K562 (cell line): ENCODE results near the gene DHX35. TPM values are rescaled to one million over a fixed set of nuclear protein-coding genes. Genes with fewer than 3 reads are reported as not detected.
A peak's percentile ranks its signal among the peaks of the same experiment; 100 is the strongest.

Experiments used
- ATAC-seq: fragments of 200-7000 bp; cut with Tn5 transposase; 3 replicates; pipeline ENCODE4 v1.9.1; 2020; ENCODE audit warnings: moderate library complexity
- BruUV-seq: library from RNA; stranded (reverse); fragments of 400-500 nt; replicated peaks from 2 replicates; lab custom pipeline; 2021; lab: Mats Ljungman, UMichigan
- CTCF ChIA-PET: fragments of 300-600 bp; formaldehyde crosslinking; extraction: SDS; loops from one replicate; lab custom pipeline; 2021; ENCODE audit warnings: low intra/inter-chr PET ratio; lab: Yijun Ruan, JAX
- POLR2A ChIA-PET: fragments of 300-600, 350-650 bp; sonication (Branson Sonifier 250); formaldehyde crosslinking; extraction: SDS; loops from one replicate; lab custom pipeline; 2021; ENCODE audit warnings: antibody characterized with exemption, inconsistent platforms; lab: Yijun Ruan, JAX
- DNase-seq, 4 experiments: peaks; one replicate each; pipeline versions ENCODE4 v3.0.0 to v3.0.0-alpha.2; 2011 to 2018; ENCODE audit warnings: low spot score in 3 of 4, mixed read lengths in 3 of 4; ENCODE audit errors: extremely low read depth in 1 of 4
- FAIRE-seq: peaks from 2 replicates; lab custom pipeline; 2011; peaks lifted over from hg19 to GRCh38; lab: Jason Lieb, UNC
- H2AFZ ChIP-seq: 2 replicates; pipeline ENCODE4 v1.6.0; 2011; ENCODE audit warnings: low read depth, low read length, control low read depth, inconsistent platforms
- H3K27ac ChIP-seq: fragments of 200-600 bp; 3 replicates; pipeline ENCODE4 v1.8.0; 2011; ENCODE audit warnings: low read depth, mild to moderate bottlenecking, control low read depth, inconsistent platforms, low read length, moderate library complexity, mixed read lengths; ENCODE audit errors: extremely low read depth
- H3K27me3 ChIP-seq, 2 experiments: fragments of 300-600 bp in 1 of 2; 2 replicates in 1 of 2; 3 replicates in 1 of 2; pipeline versions ENCODE4 v1.6.0 to v1.8.0; 2011; ENCODE audit warnings: inconsistent platforms in 2 of 2, low read length in 2 of 2, mild to moderate bottlenecking in 1 of 2, mixed read lengths in 1 of 2, moderate library complexity in 1 of 2; ENCODE audit not compliant: control insufficient read depth in 2 of 2, insufficient read depth in 2 of 2
- H3K36me3 ChIP-seq: fragments of 300-600 bp; 3 replicates; pipeline ENCODE4 v1.8.0; 2011; ENCODE audit warnings: mild to moderate bottlenecking, low read length, inconsistent platforms; ENCODE audit not compliant: control insufficient read depth, insufficient read depth
- H3K4me1 ChIP-seq, 2 experiments: fragments of 200-600 bp in 1 of 2; replicated peaks in 1 of 2; 2 replicates in 1 of 2; 3 replicates in 1 of 2; pipeline versions ENCODE4 v1.5.1 to v1.8.0; 2011; ENCODE audit warnings: inconsistent platforms in 2 of 2, low read length in 2 of 2, mild to moderate bottlenecking in 1 of 2, mixed read lengths in 1 of 2, moderate library complexity in 1 of 2; ENCODE audit not compliant: control insufficient read depth in 2 of 2, insufficient read depth in 2 of 2
- H3K4me2 ChIP-seq: 2 replicates; pipeline ENCODE4 v1.6.1; 2011; ENCODE audit warnings: low read length, control low read depth, inconsistent platforms, mixed read lengths; ENCODE audit not compliant: insufficient read depth
- H3K4me3 ChIP-seq: fragments of 200-600 bp; sonication (generic), shearing (Covaris generic); 2 replicates; pipeline ENCODE4 v1.5.1; 2016; ENCODE audit warnings: control low read depth, inconsistent platforms
- H3K79me2 ChIP-seq: fragments of 200-600 bp; 3 replicates; pipeline ENCODE4 v1.8.0; 2011; ENCODE audit warnings: low read length, inconsistent platforms; ENCODE audit not compliant: control insufficient read depth, insufficient read depth
- H3K9ac ChIP-seq, 2 experiments: 2 replicates each; pipeline versions ENCODE4 v1.6.0 to v1.6.1; 2011; ENCODE audit warnings: low read depth in 2 of 2, low read length in 2 of 2, control low read depth in 1 of 2, inconsistent platforms in 1 of 2, mild to moderate bottlenecking in 1 of 2, mixed read lengths in 1 of 2; ENCODE audit not compliant: insufficient read depth in 1 of 2
- H3K9me1 ChIP-seq: one replicate; pipeline ENCODE4 v1.6.0; 2011; ENCODE audit warnings: inconsistent platforms, mild to moderate bottlenecking, low read length, moderate library complexity; ENCODE audit not compliant: control insufficient read depth, insufficient read depth
- H3K9me3 ChIP-seq: replicated peaks from 2 replicates; pipeline ENCODE4 v1.5.1; 2011; ENCODE audit warnings: low read depth, low read length, inconsistent platforms; ENCODE audit not compliant: control insufficient read depth, insufficient read depth
- H4K20me1 ChIP-seq: replicated peaks from 2 replicates; pipeline ENCODE4 v1.6.1; 2011; ENCODE audit warnings: low read length, inconsistent platforms, mixed read lengths; ENCODE audit not compliant: control insufficient read depth, insufficient read depth
- AFF1 ChIP-seq, 2 experiments: fragments of 450-650 bp; IDR thresholded peaks; 2 replicates each; pipeline ENCODE4 v1.6.1; 2018; ENCODE audit warnings: mild to moderate bottlenecking in 2 of 2, low read depth in 1 of 2; ENCODE audit not compliant: partially characterized antibody in 2 of 2
- ETS1 ChIP-seq: conservative IDR thresholded peaks from 2 replicates; pipeline ENCODE4 v1.6.1; 2011; ENCODE audit warnings: low read depth, mild to moderate bottlenecking, low read length; ENCODE audit not compliant: control insufficient read depth
- HEY1 ChIP-seq: fragments of 250-450 bp; sonication (Bioruptor Pico); IDR thresholded peaks from 2 replicates; pipeline ENCODE4 v1.5.0; 2020; ENCODE audit warnings: mild to moderate bottlenecking, moderate library complexity, borderline replicate concordance
- MYC ChIP-seq, 2 experiments: fragments of 250-450 bp in 1 of 2; sonication (Bioruptor Pico) in 1 of 2; IDR thresholded peaks; 2 replicates each; pipeline versions ENCODE4 v1.5.1 to v1.6.1; 2012 to 2021; ENCODE audit warnings: low read depth in 2 of 2, borderline replicate concordance in 1 of 2, improper control_type of control experiment in 1 of 2, low read length in 1 of 2, mild to moderate bottlenecking in 1 of 2, moderate library complexity in 1 of 2
- YBX1 ChIP-seq: fragments of 450-650 bp; IDR thresholded peaks from 2 replicates; pipeline ENCODE4 v1.7.1; 2016; ENCODE audit warnings: mild to moderate bottlenecking
- ZNF146 ChIP-seq: IDR thresholded peaks from one replicate; pipeline ENCODE4 v1.6.1; 2018; ENCODE audit warnings: missing compliant biosample characterization; ENCODE audit not compliant: unreplicated experiment
- ZNF253 ChIP-seq: fragments of 250-450 bp; sonication (Bioruptor Pico); conservative IDR thresholded peaks from 2 replicates; pipeline ENCODE4 v1.6.1; 2021; ENCODE audit warnings: mild to moderate bottlenecking
- ZNF586 ChIP-seq: fragments of 450-650 bp; formaldehyde crosslinking; conservative IDR thresholded peaks from 2 replicates; pipeline ENCODE4 v1.4.0; 2020; ENCODE audit warnings: mild to moderate bottlenecking, moderate library complexity
- WGBS: fragments of 100-300 bp; shearing (Covaris generic); methylation state at CpG from one replicate; pipeline ENCODE4 v1.1.6; 2016; ENCODE audit warnings: low coverage, mixed read lengths; ENCODE audit not compliant: insufficient coverage; ENCODE audit errors: missing lambda C conversion rate; 5-methylcytosine and 5-hydroxymethylcytosine counted together
- in situ Hi-C: fragments of 300-500 bp; cut with MboI; formaldehyde crosslinking; loops from 4 replicates; pipeline ENCODE4 v1.15.0; 2018; ENCODE audit warnings: inconsistent platforms, mixed read lengths
- intact Hi-C: fragments of 100-400 bp; cut with micrococcal nuclease; formaldehyde crosslinking; loops from 2 replicates; pipeline ENCODE4 v1.14.2; 2022
- polyA plus RNA-seq, 8 experiments: library from polyadenylated mRNA; depleted of rRNA in 4 of 8; stranded (reverse) in 5 of 8; unstranded in 3 of 8; fragments of >200 nt; fragmentation: Nextera tagmentation in 2 of 8; fragmentation: Illumina TruSeq in 1 of 8; extraction: Ambion mirVana in 2 of 8; extraction: Trizol in 1 of 8; gene quantifications; 2 replicates each; pipeline versions ENCODE4 v1.2.1 to v1.2.3, GENCODE V29; 2011 to 2014; ENCODE audit warnings: inconsistent platforms in 1 of 8, missing spikeins in 1 of 8
- total RNA-seq, 7 experiments: library from RNA; depleted of rRNA in 6 of 7; stranded (reverse); fragments of >200 nt in 6 of 7; fragmentation: Illumina TruSeq in 2 of 7; extraction: Trizol in 2 of 7; gene quantifications; 2 replicates each; pipeline versions ENCODE4 v1.2.1 to v1.2.3, GENCODE V29; 2011 to 2021; ENCODE audit warnings: low replicate concordance in 1 of 7
- TF ChIP-seq, protein P1 (sequence below): fragments of 250-450 bp; sonication (Bioruptor Pico); IDR thresholded peaks from 2 replicates; pipeline ENCODE4 v1.8.0; 2021; ENCODE audit warnings: borderline replicate concordance, mild to moderate bottlenecking, moderate library complexity; ENCODE audit not compliant: poor library complexity, severe bottlenecking
- TF ChIP-seq, protein P2 (sequence below): sonication (generic); formaldehyde crosslinking; IDR thresholded peaks from 2 replicates; pipeline ENCODE4 v1.8.1; 2023; ENCODE audit warnings: mild to moderate bottlenecking, missing genetic modification reagents

Gene DHX35
- total and polyA plus RNA-seq, 9 of the 15 experiments (the other 6 are each of a cell fraction or from before 2014, with no cell fraction given), result 6.5 to 25.6 (median 16.9) TPM

DNA sequence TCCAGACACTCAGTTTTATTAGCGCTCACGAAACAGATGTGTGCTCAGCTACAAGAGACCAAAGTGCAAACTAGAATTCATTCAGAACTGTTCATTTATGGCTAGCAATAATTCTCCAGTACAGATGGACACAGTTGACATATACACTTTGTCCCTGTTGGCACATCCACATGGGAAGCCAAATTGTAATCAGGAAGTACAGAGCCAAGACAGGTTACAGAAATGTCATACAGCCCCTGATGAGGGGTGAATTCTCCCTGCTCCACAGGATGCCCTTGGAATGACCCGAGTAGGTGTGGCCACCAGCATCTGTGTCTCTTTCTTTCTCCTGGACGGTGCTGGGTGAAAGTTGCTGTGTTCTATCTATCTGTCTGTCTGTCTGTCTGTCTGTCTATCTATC is 7.6 kb downstream of the DHX35 start:
- no peak overlapping the region for H3K4me2 ChIP-seq
- in situ Hi-C loops (no loop called here), intact Hi-C loops (no loop called here)
- no peak overlapping the region for H3K4me3 ChIP-seq
- peaks cover 74% of the 10 kb centered on the region for H3K36me3 ChIP-seq
- no peak overlapping the region for H3K27ac ChIP-seq
- H3K4me1 ChIP-seq, result peaks cover 4 to 11% of the 10 kb centered on the region in 2 experiments; a peak in 3 of 5 replicates
- H3K9me1 ChIP-seq, result no peaks in the 10 kb centered on the region
- H3K79me2 ChIP-seq, result peaks cover 36% of the 10 kb centered on the region
- POLR2A ChIA-PET, result no interaction called here
- H3K27me3 ChIP-seq, result no peaks in the 10 kb centered on the region
- CTCF ChIA-PET, result no interaction called here
- H3K9me3 ChIP-seq, result no peaks in the 10 kb centered on the region
- no peak for FAIRE-seq
- BruUV-seq, result no TSS peak
- no peak overlapping the region for H2AFZ ChIP-seq
- peak overlapping the region in 1 of 2 experiments; percentile 8; a peak in 1 of 4 replicates for H3K9ac ChIP-seq
- 67% methylated on average over 4 of the region's 4 CpGs for WGBS
- H4K20me1 ChIP-seq, result no peaks in the 10 kb centered on the region
- peak; percentile 32; the same call in 2 of the 3 replicates for ATAC-seq
- DNase-seq, result peak in 1 of 4 experiments; percentile 29
- TF ChIP-seq HEY1 (CRISPR knock-in tag) (no peak), ZNF146 (CRISPR knock-in tag) (no peak), ETS1 (no peak), AFF1 (IDR thresholded peaks at IDR 0.05; ENCODE audit: low read depth in 1 of 2, partially characterized antibody in 2 of 2) (no peak), MYC (IDR thresholded peaks at IDR 0.05; ENCODE audit: low read depth, low read length) (no peak), MYC (CRISPR knock-in tag; IDR thresholded peaks at IDR 0.05; ENCODE audit: borderline replicate concordance, low read depth) (no peak), YBX1 (no peak), ZNF586 (CRISPR knock-in tag) (no peak), ZNF253 (CRISPR knock-in tag) (no peak)
- TF ChIP-seq, protein P1, sequence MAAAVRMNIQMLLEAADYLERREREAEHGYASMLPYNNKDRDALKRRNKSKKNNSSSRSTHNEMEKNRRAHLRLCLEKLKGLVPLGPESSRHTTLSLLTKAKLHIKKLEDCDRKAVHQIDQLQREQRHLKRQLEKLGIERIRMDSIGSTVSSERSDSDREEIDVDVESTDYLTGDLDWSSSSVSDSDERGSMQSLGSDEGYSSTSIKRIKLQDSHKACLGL (CRISPR knock-in tag), result no peak
- TF ChIP-seq, protein P2, sequence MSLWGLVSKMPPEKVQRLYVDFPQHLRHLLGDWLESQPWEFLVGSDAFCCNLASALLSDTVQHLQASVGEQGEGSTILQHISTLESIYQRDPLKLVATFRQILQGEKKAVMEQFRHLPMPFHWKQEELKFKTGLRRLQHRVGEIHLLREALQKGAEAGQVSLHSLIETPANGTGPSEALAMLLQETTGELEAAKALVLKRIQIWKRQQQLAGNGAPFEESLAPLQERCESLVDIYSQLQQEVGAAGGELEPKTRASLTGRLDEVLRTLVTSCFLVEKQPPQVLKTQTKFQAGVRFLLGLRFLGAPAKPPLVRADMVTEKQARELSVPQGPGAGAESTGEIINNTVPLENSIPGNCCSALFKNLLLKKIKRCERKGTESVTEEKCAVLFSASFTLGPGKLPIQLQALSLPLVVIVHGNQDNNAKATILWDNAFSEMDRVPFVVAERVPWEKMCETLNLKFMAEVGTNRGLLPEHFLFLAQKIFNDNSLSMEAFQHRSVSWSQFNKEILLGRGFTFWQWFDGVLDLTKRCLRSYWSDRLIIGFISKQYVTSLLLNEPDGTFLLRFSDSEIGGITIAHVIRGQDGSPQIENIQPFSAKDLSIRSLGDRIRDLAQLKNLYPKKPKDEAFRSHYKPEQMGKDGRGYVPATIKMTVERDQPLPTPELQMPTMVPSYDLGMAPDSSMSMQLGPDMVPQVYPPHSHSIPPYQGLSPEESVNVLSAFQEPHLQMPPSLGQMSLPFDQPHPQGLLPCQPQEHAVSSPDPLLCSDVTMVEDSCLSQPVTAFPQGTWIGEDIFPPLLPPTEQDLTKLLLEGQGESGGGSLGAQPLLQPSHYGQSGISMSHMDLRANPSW (CRISPR knock-in tag), result no peak
